Left colon (tissue), 2 donors: ENCODE data around the gene MROH9. TPM values are rescaled to one million over a fixed set of nuclear protein-coding genes. Genes with fewer than 3 reads are reported as not detected.

ENCODE experiments used
- ATAC-seq: fragments of 200-7000 bp; cut with Tn5 transposase; one replicate; pipeline ENCODE4 v1.9.1; 2020; ENCODE audit warnings: mild to moderate bottlenecking, moderate library complexity
- DNase-seq, 2 donors: peaks; one replicate each; pipeline ENCODE4 v3.0.0-alpha.2; 2020
- intact Hi-C, 2 donors: fragments of 100-400 bp; cut with DNase I in 1 of 2; cut with micrococcal nuclease in 1 of 2; formaldehyde crosslinking; loops; one replicate each; pipeline versions ENCODE4 v1.11.2 to v1.14.0; 2022; cut with DNase I, micrococcal nuclease
- total RNA-seq, 2 donors: library from RNA; stranded (reverse); fragmentation: NEBNext Ultra II Directional; extraction: Animal tissue kit (Norgen Biotek cat#: 25700); gene quantifications; one replicate each; pipeline ENCODE4 v1.2.1, GENCODE V29; 2021
- donor health status: DM: no; HTN: no; CAD: no.
- donor health status: DM: yes; HTN: yes; CAD: no.

MROH9 gene
- total RNA-seq, 2 donors from 2014 or later = not detected

DNA sequence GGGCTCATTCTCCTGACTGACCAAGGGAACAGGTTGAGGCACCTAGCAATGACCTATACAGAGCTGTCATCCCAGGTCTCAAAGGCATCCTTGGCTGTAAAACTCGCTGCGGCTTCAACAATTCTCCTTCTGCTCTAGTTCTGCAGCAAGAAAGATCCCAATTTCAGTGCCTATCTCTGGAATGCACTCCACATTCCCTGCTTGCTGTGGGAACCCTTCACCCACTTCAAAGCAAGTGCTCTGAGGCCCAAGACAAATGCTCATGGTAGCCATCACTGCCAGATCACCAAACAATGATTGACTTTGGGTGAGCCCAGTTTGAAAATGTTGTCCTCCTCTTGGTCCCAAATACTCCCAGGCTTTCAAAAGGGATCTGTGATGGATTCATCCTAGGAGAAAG, 117.6 kb downstream of the MROH9 start:
- ATAC-seq (no peak), DNase-seq (no peak)

DNA sequence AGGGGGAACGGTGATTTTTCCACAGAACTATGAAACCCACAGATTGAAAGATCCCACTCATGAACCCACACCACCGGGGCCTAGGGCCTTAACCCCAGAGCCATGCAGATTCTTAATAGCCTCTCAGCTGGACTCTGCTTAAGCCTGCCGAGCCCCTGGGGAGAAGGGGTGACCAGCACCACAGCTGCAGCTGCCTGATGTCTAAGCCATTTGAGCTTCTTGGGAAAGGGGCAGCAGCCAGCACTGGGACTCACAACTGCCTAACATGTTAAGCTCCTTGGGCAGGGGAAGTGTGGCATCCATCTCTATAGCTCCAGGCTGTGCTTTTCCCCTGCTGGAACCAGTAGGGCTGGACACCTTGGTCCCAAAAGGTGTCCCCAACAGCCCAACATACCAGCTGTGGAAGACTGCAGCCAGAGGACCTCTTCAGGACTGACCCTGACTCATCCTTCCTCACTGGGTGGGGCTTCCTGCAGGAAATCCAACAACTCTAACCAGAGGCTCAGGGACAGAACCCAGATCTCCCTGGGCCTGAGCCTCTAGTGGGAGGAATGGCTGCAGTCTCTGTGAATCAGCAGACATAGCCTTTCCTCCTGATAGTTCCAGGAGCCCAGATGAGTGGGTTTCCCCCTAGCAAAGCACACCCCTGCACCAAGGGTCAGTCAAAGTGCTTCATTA, 120.8 kb downstream of the MROH9 start:
- DNase-seq = no peak
- intact Hi-C loops = no loop called here
- no peak for ATAC-seq

More for the DNA sequence above, 117.6 kb downstream of the MROH9 start:
- intact Hi-C loops = no loop called here

DNA sequence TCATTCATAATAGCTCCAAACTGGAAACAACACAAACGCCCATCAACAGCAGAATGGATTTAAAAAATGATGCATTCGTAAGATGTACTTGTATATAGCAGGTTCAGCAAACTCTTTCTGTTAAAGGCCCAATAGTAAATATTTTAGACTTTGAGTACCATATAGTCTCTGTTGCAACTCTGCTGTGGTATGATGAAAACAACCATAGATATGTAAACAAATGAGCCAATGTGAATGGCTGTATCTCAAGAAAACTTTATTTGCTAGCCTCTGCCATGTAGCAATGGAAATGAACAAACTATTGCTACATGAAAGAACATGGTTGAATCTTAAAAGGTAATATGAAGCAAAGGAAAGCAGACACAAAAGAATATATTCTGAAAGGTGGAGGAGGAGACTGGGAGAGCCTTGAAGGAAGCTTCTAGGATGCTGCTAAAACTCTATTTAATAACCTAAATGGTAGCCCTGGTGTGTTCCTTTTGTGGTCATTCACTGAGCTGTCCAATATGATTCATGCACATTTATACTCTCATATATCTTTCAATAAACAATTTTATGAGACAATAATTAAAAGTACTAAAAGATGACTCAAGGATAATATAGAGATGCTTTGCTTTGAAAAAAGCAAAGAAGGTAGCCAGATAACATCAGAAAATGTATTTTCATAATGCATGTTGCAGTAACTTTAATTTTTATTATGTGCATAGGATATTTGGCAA, 126.2 kb downstream of the MROH9 start:
- intact Hi-C loops = no loop called here
- DNase-seq (no peak), ATAC-seq (no peak)

DNA sequence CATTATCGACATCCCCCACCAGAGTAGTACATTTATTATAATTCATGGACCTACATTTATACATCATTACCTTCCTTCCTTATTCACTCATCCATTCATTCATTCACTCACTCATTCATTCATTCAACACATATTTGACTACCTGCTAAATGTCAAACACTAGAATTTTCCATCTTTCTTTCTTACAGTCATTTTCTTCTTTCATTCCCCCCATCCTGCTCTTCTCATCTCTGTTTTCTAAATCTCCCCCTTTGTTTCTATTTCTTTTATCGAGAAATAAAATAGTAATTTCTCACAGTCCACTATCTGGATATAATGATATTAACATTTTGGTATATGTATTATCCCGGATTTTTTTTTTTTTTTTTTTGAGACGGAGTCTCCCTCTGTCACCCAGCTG, 127.6 kb downstream of the MROH9 start:
- DNase-seq (no peak), ATAC-seq (no peak)
- intact Hi-C loops = no loop called here

DNA sequence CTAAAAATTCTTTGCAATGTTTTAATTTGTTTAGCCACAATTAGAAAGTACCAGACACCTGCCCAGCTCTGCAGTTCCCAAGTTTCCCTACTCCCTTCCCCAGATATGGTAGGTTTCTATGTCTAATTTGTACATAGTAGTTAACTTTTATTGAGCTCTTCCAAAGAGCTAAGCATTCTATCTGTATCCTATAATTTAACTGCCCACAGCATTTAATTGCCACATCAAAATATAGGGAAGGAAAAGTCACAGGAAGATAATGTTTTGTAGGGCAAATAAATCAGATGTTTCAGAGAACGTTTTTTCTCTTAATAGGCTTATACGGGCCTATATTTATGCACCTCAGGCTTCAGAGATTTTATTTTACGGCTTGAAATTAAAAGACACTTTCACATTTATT, 139.7 kb downstream of the MROH9 start:
- ATAC-seq = no peak
- intact Hi-C loops = no loop called here
- DNase-seq = no peak

DNA sequence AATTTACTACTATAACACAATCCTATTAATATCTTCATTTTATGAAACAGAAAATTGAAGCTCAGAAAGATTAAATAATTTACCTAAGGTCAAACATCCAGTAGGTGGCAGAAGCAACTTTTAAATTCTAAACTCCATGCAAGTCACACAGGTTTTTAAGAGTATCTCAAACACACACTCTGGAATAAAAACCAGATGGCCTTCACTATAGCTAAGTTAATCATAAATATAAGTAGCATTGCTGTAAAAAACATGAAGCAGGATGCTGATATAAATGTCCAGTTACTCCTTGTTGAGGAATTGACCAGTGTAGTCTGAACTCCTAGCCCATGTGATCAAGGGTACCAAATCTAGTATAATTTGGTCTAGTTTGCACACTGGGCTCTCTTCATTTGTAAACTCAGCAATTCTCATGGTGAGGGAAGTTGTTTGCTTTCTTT, 146.0 kb downstream of the MROH9 start:
- intact Hi-C loops = loop anchor here in 1 of 2 donors (10.0 kb wide), 1 partner anchor 143 kb away; no protein-coding TSS in a partner anchor
- ATAC-seq (peak; percentile 83), DNase-seq (no peak)

DNA sequence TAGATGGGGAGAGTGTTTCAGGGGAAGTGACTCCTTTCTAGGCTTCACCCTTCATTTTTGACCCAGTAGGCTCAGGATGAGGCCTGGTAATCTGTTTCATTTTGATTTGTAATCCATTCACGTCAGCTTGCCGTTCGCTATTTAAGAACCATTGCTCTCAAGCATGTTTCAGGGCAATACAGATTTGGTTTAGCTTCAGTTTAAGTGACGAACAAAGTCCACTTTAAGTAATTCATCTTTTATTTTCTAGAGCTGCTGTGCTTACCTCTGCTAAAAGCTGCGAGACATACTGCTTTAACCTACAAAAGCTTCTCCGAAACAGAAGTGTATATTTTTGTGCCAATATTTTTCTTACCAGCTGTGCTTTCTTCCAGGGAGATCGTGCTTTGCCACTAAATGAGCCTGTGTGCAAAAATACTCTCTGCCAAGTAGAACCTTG, 146.4 kb downstream of the MROH9 start:
- intact Hi-C loops = loop anchor here in 1 of 2 donors (10.0 kb wide), 1 partner anchor 143 kb away; no protein-coding TSS in a partner anchor
- ATAC-seq (peak; percentile 74), DNase-seq (no peak)

DNA sequence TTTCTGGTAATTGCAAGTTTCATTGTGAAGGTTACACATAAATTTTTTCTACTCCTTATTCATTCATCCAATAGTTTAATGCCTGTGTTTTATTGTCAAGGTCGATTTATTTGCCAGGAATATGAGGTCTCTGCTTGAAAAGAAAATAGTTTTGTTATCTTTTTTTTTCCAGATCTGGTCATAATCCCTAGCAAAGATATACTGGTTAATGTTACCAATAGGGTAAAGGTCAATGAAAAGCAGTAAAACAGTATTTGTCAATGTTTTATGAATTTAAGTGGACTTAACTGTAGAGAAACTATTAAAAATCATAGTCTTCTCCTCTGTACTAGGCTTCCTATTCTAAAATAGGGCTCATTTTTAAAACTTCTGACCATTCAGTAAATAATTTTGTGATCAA, 147.3 kb downstream of the MROH9 start:
- ATAC-seq (peak; percentile 28), DNase-seq (no peak)
- intact Hi-C loops = loop anchor here in 1 of 2 donors (10.0 kb wide), 1 partner anchor 142 kb away; no protein-coding TSS in a partner anchor

DNA sequence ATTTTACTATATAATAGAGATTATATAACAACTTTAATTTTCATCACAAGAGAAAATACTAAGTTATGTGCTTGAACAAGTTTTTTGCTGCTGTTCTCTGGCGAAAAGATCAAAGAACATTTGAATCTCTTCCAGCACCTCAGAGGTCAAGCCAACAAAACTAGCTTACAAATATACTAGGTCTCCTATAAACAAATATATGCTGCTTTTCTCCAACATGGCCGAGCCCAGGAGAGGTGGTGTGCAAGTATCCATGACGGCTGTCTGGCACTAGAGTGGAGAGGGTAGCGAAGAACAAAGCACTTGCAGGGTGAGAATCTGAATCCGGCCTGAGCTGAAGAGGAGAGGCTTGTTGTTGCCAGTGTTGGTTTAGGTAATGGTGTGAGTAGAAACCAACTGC, 147.9 kb downstream of the MROH9 start:
- intact Hi-C loops = loop anchor here in 1 of 2 donors (10.0 kb wide), 1 partner anchor 142 kb away; no protein-coding TSS in a partner anchor
- DNase-seq (no peak), ATAC-seq (no peak)

DNA sequence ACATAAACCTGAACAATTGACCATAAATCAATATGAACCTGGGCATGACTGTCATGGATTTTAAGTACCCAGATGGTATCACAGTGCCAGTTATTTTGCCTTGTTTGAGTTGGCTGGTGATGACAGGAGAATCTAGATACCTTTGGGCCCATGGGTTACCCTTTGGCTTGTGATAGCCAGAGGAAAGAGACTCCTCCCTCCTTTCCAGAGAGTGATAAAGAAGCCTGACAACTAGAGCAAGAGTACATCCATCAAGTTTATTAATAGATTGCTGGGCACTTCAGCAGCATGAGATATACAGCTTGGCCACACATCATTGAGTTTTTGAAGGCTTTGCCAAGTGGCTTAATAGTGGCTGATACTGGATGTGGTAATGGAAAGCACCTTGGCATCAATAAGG, 148.8 kb downstream of the MROH9 start:
- DNase-seq (no peak), ATAC-seq (no peak)
- intact Hi-C loops = loop anchor here in 1 of 2 donors (10.0 kb wide), 1 partner anchor 141 kb away; no protein-coding TSS in a partner anchor

DNA sequence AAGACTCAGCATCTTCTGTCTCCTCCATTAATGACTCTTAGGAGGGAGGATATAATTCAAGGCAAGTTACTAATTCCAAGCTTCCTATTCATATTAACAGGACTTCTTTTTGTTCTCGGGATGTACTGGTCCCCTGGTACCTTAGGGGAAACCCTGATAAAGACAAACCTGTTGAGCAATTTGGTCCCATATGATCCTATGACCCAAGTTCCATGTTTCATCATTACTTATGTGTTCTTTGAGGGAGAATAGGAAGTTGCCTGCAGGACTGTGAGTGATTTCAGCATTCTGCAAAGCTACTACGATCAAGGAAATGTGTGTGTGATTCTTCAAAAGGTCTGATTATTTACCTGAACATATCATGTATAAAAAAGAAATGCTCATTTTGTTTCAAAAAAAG, 149.5 kb downstream of the MROH9 start:
- no peak for DNase-seq
- intact Hi-C loops = loop anchor here in 1 of 2 donors (10.0 kb wide), 1 partner anchor 140 kb away; no protein-coding TSS in a partner anchor
- ATAC-seq = no peak

DNA sequence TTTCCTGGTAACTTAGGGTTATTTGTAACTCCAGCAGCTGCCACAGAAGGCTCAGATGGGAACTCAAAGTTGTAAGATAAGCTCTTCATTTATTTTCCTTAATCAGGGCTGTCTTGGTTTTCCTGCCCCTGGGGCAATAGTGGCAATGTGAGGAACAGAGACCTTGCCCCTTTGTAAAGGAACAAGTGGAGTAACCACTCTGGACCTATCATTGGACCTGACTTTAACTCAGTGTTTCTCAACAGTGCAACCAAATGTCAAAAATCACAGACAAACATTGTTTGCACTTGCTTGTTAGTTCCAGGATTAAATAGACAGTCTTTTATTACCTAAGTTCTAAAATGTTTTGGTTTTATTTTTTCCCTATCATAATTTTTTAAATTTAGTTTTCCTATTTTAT, 152.6 kb downstream of the MROH9 start:
- ATAC-seq = no peak
- intact Hi-C loops = loop anchor here in 1 of 2 donors (10.0 kb wide), 1 partner anchor 137 kb away; no protein-coding TSS in a partner anchor
- no peak for DNase-seq

DNA sequence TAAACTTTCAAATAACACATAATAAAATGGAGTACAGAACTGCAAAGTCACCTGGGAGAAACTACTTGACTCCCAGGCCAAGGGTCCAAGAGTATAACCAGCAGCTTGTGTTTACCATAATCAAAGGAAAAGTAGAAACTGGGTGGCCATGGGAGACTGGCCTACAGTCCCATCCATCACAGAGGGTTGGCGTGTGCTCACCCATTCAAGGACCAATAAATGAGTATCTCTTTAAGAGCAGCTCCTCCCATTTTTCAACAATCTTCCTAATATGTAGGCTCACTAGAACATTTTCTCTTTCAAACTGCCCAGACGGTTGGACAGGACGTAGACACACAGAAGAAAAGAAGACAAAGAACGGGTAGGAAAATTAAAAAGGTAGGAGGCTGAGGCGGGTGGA, 155.3 kb downstream of the MROH9 start, which contains the start of gene FMO3:
FMO3 (plus strand) TSS at position 302 of the 400 bp plus-strand sequence. CDS start 1,754 bp downstream, outside the sequence.
- ATAC-seq = no peak
- no peak for DNase-seq
- intact Hi-C loops = no loop called here

DNA sequence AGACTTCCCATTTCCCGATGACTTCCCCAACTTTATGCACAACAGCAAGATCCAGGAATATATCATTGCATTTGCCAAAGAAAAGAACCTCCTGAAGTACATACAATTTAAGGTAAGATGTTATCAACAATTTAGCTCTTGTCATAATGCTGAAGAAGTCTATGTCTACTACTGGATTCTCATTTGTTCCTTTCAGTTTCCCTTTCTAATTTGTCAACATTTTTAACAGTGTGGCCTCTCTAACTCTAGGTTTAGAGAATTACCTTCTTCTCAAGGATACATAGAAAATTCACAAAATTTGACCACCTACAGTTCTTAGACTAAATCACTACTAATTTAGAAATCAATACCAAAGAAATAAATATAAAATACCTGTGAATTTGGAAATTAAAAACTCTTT, 168.5 kb downstream of the MROH9 start:
- DNase-seq (no peak), ATAC-seq (no peak)
- intact Hi-C loops = no loop called here

DNA sequence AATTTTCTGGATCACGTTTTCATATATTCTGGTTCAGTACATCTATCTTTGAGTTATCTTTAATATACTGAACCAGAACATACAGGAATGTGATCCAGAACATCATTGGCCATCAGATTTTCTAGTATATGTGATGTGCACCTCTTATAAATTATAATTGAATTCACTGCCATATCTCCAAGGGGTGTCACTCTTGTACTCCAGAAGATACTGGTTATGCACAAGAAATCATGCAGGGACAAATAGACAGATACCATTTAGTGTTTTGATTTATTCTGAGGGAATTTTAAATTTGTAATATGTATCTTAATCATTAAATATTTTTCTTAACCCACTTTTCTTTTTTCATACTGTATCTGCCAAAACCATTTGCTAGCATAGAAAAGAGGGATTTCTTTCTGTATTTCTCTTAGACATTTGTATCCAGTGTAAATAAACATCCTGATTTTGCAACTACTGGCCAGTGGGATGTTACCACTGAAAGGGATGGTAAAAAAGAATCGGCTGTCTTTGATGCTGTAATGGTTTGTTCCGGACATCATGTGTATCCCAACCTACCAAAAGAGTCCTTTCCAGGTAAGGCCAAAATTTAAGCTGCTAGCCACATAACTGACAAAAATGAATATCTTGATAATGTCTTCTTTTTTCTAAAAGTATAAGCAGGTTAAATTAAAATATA, 172.1 kb downstream of the MROH9 start:
- intact Hi-C loops = no loop called here
- ATAC-seq (no peak), DNase-seq (no peak)

DNA sequence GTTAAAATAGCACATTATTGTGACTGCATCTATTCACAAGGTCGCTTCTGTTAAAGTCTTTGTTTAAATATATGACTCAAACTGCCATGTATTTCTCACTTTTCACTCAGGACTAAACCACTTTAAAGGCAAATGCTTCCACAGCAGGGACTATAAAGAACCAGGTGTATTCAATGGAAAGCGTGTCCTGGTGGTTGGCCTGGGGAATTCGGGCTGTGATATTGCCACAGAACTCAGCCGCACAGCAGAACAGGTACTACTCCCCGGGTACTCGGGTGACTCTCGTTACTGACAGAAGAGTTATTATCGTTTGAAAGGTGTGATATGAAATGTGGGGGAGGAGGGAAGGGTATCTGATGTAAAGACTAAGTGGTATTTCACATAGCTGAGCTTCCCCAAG, 172.6 kb downstream of the MROH9 start:
- no peak for DNase-seq
- intact Hi-C loops = no loop called here
- no peak for ATAC-seq

DNA sequence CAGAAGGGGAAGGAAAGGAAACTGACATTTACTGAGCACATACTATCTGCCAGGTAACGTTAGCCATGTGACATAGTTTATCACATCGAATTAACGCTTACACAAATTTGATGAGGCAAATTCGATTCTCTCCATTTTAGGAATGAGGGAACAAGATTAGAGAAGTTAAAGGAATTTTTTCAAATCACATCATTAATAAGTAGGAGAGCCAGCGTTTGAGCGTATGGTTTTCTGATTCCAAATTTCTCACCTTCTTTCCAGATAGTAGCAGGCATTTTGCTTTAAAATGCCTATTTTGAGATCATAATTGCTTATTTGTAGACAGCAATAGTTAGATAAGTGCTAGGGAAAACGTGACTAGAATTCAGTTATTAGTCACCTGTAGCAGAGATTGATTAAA, 174.6 kb downstream of the MROH9 start:
- no peak for DNase-seq
- ATAC-seq = no peak
- intact Hi-C loops = no loop called here

DNA sequence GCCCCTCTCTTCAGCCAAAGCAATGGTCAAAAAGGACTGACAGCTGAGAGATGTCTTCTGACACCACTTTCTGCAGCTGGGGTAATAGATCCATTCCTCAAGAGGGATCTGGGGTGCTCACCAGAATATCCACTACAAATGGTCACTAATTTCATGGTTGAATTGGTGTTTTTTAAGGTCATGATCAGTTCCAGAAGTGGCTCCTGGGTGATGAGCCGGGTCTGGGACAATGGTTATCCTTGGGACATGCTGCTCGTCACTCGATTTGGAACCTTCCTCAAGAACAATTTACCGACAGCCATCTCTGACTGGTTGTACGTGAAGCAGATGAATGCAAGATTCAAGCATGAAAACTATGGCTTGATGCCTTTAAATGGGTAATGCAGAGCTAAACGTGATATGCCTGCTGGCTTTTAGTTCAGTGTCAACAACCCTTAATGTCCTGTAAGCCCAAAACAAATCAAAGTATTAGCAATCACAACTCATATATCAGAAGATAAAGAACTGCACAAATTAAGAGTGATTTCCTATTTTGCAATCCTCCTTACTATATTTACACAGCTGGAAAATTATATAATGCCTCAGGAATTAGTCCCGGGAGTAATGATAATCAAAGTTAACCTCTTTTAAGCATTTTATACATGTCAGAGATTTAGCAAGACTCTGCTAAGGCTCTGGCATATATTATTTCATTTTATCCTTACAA, 175.4 kb downstream of the MROH9 start:
- DNase-seq = no peak

DNA sequence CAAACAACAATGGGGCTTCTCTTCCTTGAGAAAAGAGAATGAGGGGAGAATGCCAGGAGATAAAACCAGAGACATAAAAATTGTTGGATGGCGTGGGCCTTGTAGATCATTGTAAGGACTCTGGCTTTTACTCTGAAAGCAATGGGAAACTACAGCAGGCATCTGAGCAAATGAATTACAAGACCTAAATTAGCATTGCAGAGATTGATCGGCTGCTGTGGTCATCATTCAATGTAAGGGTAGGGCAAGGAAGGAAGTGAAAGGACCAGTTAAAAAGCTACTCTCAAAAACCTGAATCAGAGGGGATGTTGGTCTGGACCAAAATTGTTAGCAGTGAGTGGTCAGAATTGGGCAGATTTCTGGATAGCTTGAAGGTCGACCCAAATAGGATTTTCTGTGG, 176.8 kb downstream of the MROH9 start:
- intact Hi-C loops = no loop called here
- no peak for ATAC-seq

More for the DNA sequence above, 175.4 kb downstream of the MROH9 start:
- intact Hi-C loops = no loop called here
- no peak for ATAC-seq

More for the DNA sequence above, 176.8 kb downstream of the MROH9 start:
- no peak for DNase-seq
